Chondrocyte (in vitro differentiated cells): Measurements from ENCODE around the gene COL24A1. TPM values are rescaled to one million over a fixed set of nuclear protein-coding genes. Genes with fewer than 3 reads are reported as not detected.
"Not testable (repeated sequence)": the region's sequence is repeated elsewhere in the genome, so short reads cannot be mapped to it uniquely, and the experiment has no call there.

Experiments
- DNase-seq: peaks from one replicate; pipeline ENCODE4 v3.0.0; 2021; ENCODE audit warnings: mixed read lengths, low spot score
- H3K27ac Mint-ChIP-seq: one replicate; pipeline ENCODE4 v1.8.0; 2021; ENCODE audit warnings: mild to moderate bottlenecking, moderate library complexity, mixed read lengths; ENCODE audit not compliant: unreplicated experiment
- H3K27me3 Mint-ChIP-seq: 2 replicates; pipeline ENCODE4 v1.8.0; 2021; ENCODE audit warnings: low read depth, mixed read lengths
- H3K36me3 Mint-ChIP-seq: 2 replicates; pipeline ENCODE4 v1.8.0; 2021; ENCODE audit warnings: low read depth, mixed read lengths
- H3K4me1 Mint-ChIP-seq: 2 replicates; pipeline ENCODE4 v1.8.0; 2021; ENCODE audit warnings: low read depth, mild to moderate bottlenecking, mixed read lengths
- H3K4me3 Mint-ChIP-seq: one replicate; pipeline ENCODE4 v1.8.0; 2021; ENCODE audit warnings: mild to moderate bottlenecking, moderate library complexity, mixed read lengths; ENCODE audit not compliant: unreplicated experiment
- H3K9me3 Mint-ChIP-seq: 2 replicates; pipeline ENCODE4 v1.8.0; 2021; ENCODE audit warnings: low read depth, mixed read lengths
- total RNA-seq: library from RNA; stranded (reverse); gene quantifications from 3 replicates; pipeline ENCODE4 v1.2.1, GENCODE V29; 2021
- TF ChIP-seq, protein P1 (sequence below): fragments of 200-600 bp; sonication (generic); IDR thresholded peaks from 2 replicates; pipeline ENCODE4 v1.5.0; 2021; ENCODE audit warnings: antibody characterized with exemption, mild to moderate bottlenecking, moderate library complexity

COL24A1 gene
- total RNA-seq, 1 donor from 2014 or later = 0.30 TPM

DNA sequence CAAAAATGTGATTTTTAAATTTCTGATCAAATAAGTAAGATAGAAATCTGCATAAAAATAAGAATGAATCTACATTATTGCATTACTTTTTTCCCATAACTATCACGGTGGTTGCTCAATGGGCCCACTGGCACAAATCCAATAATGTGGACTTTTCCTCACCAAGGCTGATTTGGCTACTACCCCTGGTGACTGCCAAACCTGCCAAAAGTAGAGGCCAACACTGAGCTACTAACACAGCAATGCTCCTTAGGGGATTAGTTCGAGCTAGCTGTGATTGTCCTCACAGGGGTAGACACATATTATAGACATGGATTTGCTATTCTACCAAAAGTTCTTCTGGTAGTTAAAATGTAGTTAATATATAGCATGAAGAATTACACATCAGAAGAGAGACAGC, 340.7 kb downstream of the COL24A1 start:
- DNase-seq = no peak
- peaks cover 10% of the 10 kb centered on the region for H3K4me1 Mint-ChIP-seq

DNA sequence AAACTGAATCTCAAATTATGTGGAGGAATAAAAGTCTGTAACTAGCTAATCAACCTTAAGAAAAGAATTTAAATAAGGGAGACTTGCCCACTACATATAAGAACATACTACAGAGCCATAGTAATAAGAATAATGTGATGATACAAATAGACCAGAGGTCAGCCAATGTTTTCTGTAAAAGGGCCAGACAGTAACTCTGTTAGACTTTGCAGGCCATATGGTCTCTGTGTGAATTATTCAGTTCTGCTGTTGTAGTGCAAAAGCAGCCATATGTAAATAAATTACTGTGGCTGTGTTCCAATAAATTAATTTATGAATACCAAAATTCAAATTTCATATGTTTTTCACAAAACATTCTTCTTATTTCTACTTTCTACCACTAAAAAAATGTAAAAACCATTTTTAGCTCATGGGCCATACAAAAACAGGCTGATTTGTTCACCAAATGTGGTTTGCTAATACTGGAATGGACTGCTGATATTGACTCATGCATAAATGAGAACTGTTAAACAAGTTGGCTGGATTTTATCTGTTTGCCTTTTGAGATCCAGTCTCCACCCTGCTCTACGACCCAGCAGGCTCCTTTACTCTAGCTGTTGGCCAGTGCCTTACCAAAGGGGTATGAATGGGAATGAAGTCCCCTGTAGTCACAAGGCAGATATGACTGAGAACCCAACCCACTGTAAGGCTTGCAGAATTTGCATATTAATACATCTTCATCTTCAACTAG, 350.2 kb downstream of the COL24A1 start:
- no peaks in the 10 kb centered on the region for H3K27me3 Mint-ChIP-seq

More for the DNA sequence above, 340.7 kb downstream of the COL24A1 start:
- H3K36me3 Mint-ChIP-seq = no peaks in the 10 kb centered on the region
- no peak overlapping the region for H3K27ac Mint-ChIP-seq
- no peaks in the 10 kb centered on the region for H3K27me3 Mint-ChIP-seq
- TF ChIP-seq, protein P1, sequence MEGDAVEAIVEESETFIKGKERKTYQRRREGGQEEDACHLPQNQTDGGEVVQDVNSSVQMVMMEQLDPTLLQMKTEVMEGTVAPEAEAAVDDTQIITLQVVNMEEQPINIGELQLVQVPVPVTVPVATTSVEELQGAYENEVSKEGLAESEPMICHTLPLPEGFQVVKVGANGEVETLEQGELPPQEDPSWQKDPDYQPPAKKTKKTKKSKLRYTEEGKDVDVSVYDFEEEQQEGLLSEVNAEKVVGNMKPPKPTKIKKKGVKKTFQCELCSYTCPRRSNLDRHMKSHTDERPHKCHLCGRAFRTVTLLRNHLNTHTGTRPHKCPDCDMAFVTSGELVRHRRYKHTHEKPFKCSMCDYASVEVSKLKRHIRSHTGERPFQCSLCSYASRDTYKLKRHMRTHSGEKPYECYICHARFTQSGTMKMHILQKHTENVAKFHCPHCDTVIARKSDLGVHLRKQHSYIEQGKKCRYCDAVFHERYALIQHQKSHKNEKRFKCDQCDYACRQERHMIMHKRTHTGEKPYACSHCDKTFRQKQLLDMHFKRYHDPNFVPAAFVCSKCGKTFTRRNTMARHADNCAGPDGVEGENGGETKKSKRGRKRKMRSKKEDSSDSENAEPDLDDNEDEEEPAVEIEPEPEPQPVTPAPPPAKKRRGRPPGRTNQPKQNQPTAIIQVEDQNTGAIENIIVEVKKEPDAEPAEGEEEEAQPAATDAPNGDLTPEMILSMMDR = no peak
- no peaks in the 10 kb centered on the region for H3K9me3 Mint-ChIP-seq
- no peak overlapping the region for H3K4me3 Mint-ChIP-seq

DNA sequence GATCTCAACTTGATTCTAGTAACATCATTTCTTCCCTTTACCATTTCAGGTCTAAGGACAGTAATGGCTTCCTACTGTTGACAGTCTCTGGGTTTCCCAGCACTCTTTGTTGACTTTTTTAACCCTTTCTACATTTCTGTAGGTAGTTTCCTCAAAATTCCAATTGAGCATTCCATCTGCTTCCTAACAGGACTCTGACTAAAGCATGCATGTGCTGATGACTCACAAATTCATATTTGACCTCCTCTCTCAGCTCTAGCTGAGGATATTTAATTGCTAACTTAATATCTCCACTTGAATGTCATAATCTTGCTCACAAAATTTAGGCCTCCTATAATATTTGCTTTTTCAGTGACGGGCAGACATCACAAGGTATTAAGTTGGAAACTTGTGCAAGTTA, 355.1 kb downstream of the COL24A1 start:
- H3K27me3 Mint-ChIP-seq = no peaks in the 10 kb centered on the region
- DNase-seq = no peak
- TF ChIP-seq, protein P1 = no peak
- H3K36me3 Mint-ChIP-seq = no peaks in the 10 kb centered on the region
- H3K4me3 Mint-ChIP-seq = no peak overlapping the region
- no peak overlapping the region for H3K27ac Mint-ChIP-seq
- peaks cover 18% of the 10 kb centered on the region for H3K4me1 Mint-ChIP-seq
- H3K9me3 Mint-ChIP-seq = no peaks in the 10 kb centered on the region

More for the DNA sequence above, 350.2 kb downstream of the COL24A1 start:
- peaks cover 5% of the 10 kb centered on the region for H3K4me1 Mint-ChIP-seq
- TF ChIP-seq, protein P1 = no peak
- DNase-seq = no peak
- H3K9me3 Mint-ChIP-seq = peaks cover 7% of the 10 kb centered on the region
- no peak overlapping the region for H3K4me3 Mint-ChIP-seq
- no peak overlapping the region for H3K27ac Mint-ChIP-seq
- peaks cover 2% of the 10 kb centered on the region for H3K36me3 Mint-ChIP-seq

DNA sequence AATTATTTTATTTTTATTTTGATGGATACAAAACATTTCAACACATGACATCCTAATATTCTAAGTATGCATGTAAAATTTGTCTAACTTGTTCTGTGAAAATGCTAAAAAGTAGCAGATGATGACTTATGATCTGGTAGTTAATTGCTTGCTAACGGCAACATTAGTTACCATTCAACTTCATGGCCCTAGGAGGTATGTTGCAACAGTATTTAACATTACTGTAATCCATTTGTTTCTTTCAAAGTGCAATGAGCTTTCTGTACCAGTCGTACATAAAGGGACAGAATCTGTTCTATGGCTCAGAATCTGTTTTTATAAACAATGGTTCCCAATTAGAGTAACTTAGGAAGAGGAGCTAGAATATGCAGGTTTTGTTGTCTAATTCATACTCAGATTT, 356.8 kb downstream of the COL24A1 start:
- no peak for DNase-seq
- Mint-ChIP-seq H3K4me3 (no peak overlapping the region), H3K9me3 (no peaks in the 10 kb centered on the region), H3K27me3 (no peaks in the 10 kb centered on the region), H3K4me1 (peaks cover 26% of the 10 kb centered on the region), H3K27ac (no peak overlapping the region), H3K36me3 (no peaks in the 10 kb centered on the region)
- TF ChIP-seq, protein P1 = no peak

DNA sequence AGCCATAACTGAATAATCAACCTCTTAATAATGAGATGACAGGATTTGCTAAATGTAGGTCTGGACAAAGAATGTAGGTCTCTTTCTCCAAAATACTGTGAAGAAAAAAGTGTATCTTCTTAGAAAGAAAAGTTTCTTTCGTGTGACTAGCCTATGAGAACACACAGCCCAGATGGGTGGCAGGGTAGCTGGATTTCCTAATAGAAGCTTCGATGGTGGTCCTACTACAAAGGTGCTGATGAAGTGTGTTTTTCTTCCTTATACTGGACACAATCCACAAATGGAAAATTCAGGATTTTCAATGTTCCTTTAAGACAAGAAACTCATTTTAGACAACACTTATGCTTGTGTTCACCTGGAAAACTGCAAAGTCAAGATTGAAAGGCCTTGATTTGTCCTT, 358.2 kb downstream of the COL24A1 start:
- no peak overlapping the region for H3K4me3 Mint-ChIP-seq
- DNase-seq = no peak
- H3K4me1 Mint-ChIP-seq = peaks cover 26% of the 10 kb centered on the region
- TF ChIP-seq, protein P1 = no peak
- no peak overlapping the region for H3K27ac Mint-ChIP-seq
- no peaks in the 10 kb centered on the region for H3K36me3 Mint-ChIP-seq
- no peaks in the 10 kb centered on the region for H3K9me3 Mint-ChIP-seq
- peaks cover 5% of the 10 kb centered on the region for H3K27me3 Mint-ChIP-seq

DNA sequence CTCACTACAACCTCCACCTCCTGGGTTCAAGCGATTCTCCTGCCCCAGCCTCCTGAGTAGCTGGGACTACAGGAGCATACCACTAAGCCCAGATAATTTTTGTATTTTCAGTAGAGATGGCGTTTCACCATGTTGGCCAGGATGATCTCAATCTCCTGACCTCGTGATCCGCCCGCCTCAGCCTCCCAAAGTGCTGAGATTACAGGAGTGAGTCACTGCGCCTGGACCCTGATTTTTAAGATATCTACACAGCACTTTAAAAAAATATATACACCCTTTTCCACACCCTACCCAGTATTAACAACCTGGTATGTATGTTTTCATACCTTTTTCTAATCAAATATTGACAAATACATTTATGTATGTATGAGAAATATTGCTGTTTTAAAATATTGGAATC, 379.6 kb downstream of the COL24A1 start:
- H3K9me3 Mint-ChIP-seq, H3K27ac Mint-ChIP-seq, H3K36me3 Mint-ChIP-seq, H3K4me1 Mint-ChIP-seq, DNase-seq, H3K4me3 Mint-ChIP-seq: not testable (repeated sequence)
- peaks cover 13% of the 10 kb centered on the region for H3K27me3 Mint-ChIP-seq
